AG09309 (cell line): ENCODE measurements around the gene DNM1L.

ENCODE experiments used
- DNase-seq: peaks from one replicate; pipeline ENCODE4 v3.0.0-alpha.2; 2010; ENCODE audit warnings: low read depth
- H3K4me3 ChIP-seq: 2 replicates; pipeline ENCODE4 v1.5.1; 2011; ENCODE audit warnings: mild to moderate bottlenecking, low read depth, low read length, moderate library complexity; ENCODE audit not compliant: control insufficient read depth
- TF ChIP-seq, protein P1 (sequence below): IDR thresholded peaks from 2 replicates; pipeline ENCODE4 v1.5.1; 2011; ENCODE audit warnings: mild to moderate bottlenecking, low read depth, low read length, inconsistent platforms; ENCODE audit not compliant: insufficient read depth, control insufficient read depth; ENCODE audit errors: missing control alignments

DNM1L gene

DNA sequence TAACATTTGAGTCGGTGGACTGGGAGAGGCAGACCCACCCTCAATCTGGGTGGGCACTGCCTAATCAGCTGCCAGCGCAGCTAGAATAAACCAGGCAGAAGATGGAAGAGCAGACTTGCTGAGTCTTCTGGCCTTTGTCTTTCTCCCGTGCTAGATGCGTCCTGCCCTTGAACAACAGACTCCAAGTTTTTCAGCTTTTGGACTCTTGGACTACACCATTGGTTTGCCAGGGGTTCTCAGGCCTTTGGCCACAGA, 27.2 kb upstream of the DNM1L start:
- DNase-seq: no peak
- no peak overlapping the region for H3K4me3 ChIP-seq
- TF ChIP-seq, protein P1, sequence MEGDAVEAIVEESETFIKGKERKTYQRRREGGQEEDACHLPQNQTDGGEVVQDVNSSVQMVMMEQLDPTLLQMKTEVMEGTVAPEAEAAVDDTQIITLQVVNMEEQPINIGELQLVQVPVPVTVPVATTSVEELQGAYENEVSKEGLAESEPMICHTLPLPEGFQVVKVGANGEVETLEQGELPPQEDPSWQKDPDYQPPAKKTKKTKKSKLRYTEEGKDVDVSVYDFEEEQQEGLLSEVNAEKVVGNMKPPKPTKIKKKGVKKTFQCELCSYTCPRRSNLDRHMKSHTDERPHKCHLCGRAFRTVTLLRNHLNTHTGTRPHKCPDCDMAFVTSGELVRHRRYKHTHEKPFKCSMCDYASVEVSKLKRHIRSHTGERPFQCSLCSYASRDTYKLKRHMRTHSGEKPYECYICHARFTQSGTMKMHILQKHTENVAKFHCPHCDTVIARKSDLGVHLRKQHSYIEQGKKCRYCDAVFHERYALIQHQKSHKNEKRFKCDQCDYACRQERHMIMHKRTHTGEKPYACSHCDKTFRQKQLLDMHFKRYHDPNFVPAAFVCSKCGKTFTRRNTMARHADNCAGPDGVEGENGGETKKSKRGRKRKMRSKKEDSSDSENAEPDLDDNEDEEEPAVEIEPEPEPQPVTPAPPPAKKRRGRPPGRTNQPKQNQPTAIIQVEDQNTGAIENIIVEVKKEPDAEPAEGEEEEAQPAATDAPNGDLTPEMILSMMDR: no peak

DNA sequence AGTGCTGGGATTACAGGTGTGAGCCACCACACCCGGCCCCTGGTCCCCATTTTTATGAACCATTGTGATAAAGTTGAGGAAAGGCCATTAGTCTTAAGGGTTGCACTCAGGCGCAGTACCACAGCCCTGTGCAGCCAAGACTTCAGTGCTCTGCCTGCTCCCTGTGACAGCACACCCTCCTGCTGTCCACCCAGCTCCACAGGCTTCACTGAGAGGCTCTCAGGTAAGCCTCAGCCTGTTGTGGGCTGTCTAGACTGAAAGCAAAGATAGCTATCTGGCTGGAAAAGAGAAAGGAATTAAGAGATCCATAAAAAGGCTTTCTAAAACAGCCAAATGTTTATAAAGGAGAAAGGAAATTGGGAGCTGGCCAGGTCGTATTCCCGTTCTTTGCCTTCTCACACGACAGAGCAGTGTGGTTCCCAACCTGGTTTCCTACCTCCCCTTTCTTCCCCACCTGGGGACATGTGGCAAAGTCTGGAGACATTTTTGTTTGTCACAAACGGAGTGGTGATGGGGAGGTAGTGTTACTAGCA, 19.1 kb upstream of the DNM1L start:
- TF ChIP-seq, protein P1: no peak
- no peak overlapping the region for H3K4me3 ChIP-seq
- DNase-seq: no peak

DNA sequence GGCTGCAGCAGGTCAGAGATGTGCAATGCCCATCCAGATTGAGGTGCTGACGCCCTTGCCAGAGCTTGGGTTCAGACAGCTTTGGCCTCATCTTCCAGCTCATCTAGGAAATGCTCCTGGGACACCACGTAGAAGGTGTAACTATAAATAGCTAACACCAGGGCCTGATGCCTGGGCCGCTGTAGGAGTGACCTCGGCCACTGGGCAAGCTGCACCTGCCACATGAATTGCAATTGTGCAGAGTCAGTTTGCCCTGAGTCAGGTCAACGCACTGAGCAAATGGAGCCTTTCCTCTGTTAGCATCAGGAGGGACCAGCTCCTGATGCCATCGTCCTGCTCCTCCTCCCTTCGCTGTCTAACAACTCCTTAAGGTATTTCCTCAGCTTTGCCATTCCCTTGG, 17.4 kb upstream of the DNM1L start:
- no peak overlapping the region for H3K4me3 ChIP-seq
- TF ChIP-seq, protein P1: no peak

GRCh38 chr12:32662665-32663064, 16.4 kb upstream of the DNM1L start:
- TF ChIP-seq, protein P1: no peak
- DNase-seq: no peak
- no peak overlapping the region for H3K4me3 ChIP-seq

More for the DNA sequence above, 17.4 kb upstream of the DNM1L start:
- no peak for DNase-seq

DNA sequence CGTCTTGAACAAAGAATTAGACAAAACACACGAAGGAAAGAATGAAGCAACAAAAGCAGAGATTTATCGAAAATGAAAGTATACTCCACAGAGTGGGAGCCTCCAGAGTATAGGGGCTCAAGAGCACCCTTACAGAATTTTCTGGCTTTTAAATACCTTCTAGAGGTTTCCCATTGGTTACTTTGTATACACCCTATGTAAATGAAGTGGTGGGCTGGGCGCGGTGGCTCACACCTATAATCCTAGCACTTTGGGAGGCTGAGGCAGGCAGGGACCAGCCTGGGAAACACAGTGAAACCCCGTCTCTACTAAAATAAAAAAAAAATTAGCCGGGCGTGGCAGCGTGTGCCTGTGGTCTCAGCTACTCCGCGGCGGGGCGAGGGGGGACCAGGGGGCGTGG, 13.1 kb upstream of the DNM1L start:
- peak overlapping the region; percentile 34 for H3K4me3 ChIP-seq
- TF ChIP-seq, protein P1: no peak
- DNase-seq: no peak

DNA sequence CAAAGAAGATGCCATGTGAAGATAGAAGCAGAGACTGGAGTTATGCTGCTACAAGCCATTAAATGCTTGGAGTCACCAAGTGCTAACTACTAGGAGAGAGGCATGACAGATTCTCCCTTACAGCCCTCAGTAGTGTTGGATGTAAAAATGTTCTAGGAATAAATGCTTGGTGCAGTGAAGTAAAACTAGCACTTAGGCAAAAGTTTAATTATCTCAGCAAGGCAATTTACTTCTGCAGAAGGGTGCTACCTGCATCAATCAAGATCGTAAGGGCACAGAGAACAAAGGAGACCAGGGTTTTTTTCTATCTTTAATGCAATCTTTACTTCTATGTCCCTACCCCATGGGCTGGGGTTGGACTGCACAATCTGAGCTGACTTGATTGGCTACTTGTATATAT, 9.5 kb upstream of the DNM1L start:
- no peak for DNase-seq
- TF ChIP-seq, protein P1: no peak
- no peak overlapping the region for H3K4me3 ChIP-seq
